ENCODE results near the gene ATAD3C. TPM values are rescaled to one million over a fixed set of nuclear protein-coding genes. Genes with fewer than 3 reads are reported as not detected.
A peak's percentile ranks its signal among the peaks of the same experiment; 100 is the strongest.
"Not testable (repeated sequence)": the region's sequence is repeated elsewhere in the genome, so short reads cannot be mapped to it uniquely, and the experiment has no call there.

ATAD3C gene
- total RNA-seq, 1 donor from 2014 or later = 0.62 TPM

- no peak for DNase-seq (ENCODE audit: low spot score)
- Mint-ChIP-seq H3K4me3 (ENCODE audit: low read depth) (no peak overlapping the region), H3K36me3 (ENCODE audit: low read depth) (peaks cover 38% of the 10 kb centered on the region), H3K4me1 (ENCODE audit: low read depth) (peaks cover 1% of the 10 kb centered on the region), H3K27me3 (ENCODE audit: low read depth) (no peaks in the 10 kb centered on the region), H3K9me3 (no peaks in the 10 kb centered on the region), H3K27ac (no peak overlapping the region)
- intact Hi-C loops (cut with micrococcal nuclease) = no loop called here
These were observed 33.4 kb downstream of the ATAD3C start for GRCh38 chr1:1482856-1483255.

GRCh38 chr1:1483714-1484113, 34.2 kb downstream of the ATAD3C start:
- H3K36me3 Mint-ChIP-seq (ENCODE audit: low read depth) = peaks cover 42% of the 10 kb centered on the region
- no peak for DNase-seq (ENCODE audit: low spot score)
- intact Hi-C loops (cut with micrococcal nuclease) = no loop called here
- no peaks in the 10 kb centered on the region for H3K9me3 Mint-ChIP-seq
- peaks cover 1% of the 10 kb centered on the region for H3K4me1 Mint-ChIP-seq (ENCODE audit: low read depth)
- no peak overlapping the region for H3K27ac Mint-ChIP-seq
- no peaks in the 10 kb centered on the region for H3K27me3 Mint-ChIP-seq (ENCODE audit: low read depth)
- no peak overlapping the region for H3K4me3 Mint-ChIP-seq (ENCODE audit: low read depth)

GRCh38 chr1:1484976-1485750, 35.7 kb downstream of the ATAD3C start:
- not testable (repeated sequence) for H3K27me3 Mint-ChIP-seq (ENCODE audit: low read depth)

GRCh38 chr1:1485755-1486317, 36.3 kb downstream of the ATAD3C start:
- intact Hi-C loops (cut with micrococcal nuclease); H3K27ac Mint-ChIP-seq; H3K4me1 Mint-ChIP-seq (ENCODE audit: low read depth); H3K4me3 Mint-ChIP-seq (ENCODE audit: low read depth); DNase-seq (ENCODE audit: low spot score); H3K9me3 Mint-ChIP-seq; H3K27me3 Mint-ChIP-seq (ENCODE audit: low read depth): not testable (repeated sequence)
- peaks cover 44% of the 10 kb centered on the region for H3K36me3 Mint-ChIP-seq (ENCODE audit: low read depth)

More at GRCh38 chr1:1484976-1485750, 35.7 kb downstream of the ATAD3C start:
- DNase-seq (ENCODE audit: low spot score); intact Hi-C loops (cut with micrococcal nuclease); H3K4me3 Mint-ChIP-seq (ENCODE audit: low read depth); H3K9me3 Mint-ChIP-seq; H3K27ac Mint-ChIP-seq; H3K4me1 Mint-ChIP-seq (ENCODE audit: low read depth): not testable (repeated sequence)
- H3K36me3 Mint-ChIP-seq (ENCODE audit: low read depth) = peaks cover 44% of the 10 kb centered on the region

- no peaks in the 10 kb centered on the region for H3K9me3 Mint-ChIP-seq
- DNase-seq (ENCODE audit: low spot score) = no peak
- intact Hi-C loops (cut with micrococcal nuclease) = no loop called here
- no peaks in the 10 kb centered on the region for H3K4me1 Mint-ChIP-seq (ENCODE audit: low read depth)
- peaks cover 57% of the 10 kb centered on the region for H3K36me3 Mint-ChIP-seq (ENCODE audit: low read depth)
- no peak overlapping the region for H3K27ac Mint-ChIP-seq
- H3K4me3 Mint-ChIP-seq (ENCODE audit: low read depth) = no peak overlapping the region
- no peaks in the 10 kb centered on the region for H3K27me3 Mint-ChIP-seq (ENCODE audit: low read depth)
These were observed 38.2 kb downstream of the ATAD3C start for GRCh38 chr1:1487701-1488100.

GRCh38 chr1:1489231-1489630, 39.7 kb downstream of the ATAD3C start:
- DNase-seq (ENCODE audit: low spot score) = no peak
- Mint-ChIP-seq H3K9me3 (peaks cover 9% of the 10 kb centered on the region), H3K27me3 (ENCODE audit: low read depth) (no peaks in the 10 kb centered on the region), H3K27ac (no peak overlapping the region), H3K4me1 (ENCODE audit: low read depth) (no peaks in the 10 kb centered on the region), H3K36me3 (ENCODE audit: low read depth) (peaks cover 66% of the 10 kb centered on the region), H3K4me3 (ENCODE audit: low read depth) (no peak overlapping the region)
- intact Hi-C loops (cut with micrococcal nuclease) = no loop called here

- Mint-ChIP-seq H3K4me3 (ENCODE audit: low read depth) (no peak overlapping the region), H3K27me3 (ENCODE audit: low read depth) (no peaks in the 10 kb centered on the region), H3K9me3 (peaks cover 9% of the 10 kb centered on the region)
These were observed 40.4 kb downstream of the ATAD3C start for GRCh38 chr1:1489861-1490260.

GRCh38 chr1:1490633-1491230, 41.2 kb downstream of the ATAD3C start:
- Mint-ChIP-seq H3K4me1 (ENCODE audit: low read depth) (no peaks in the 10 kb centered on the region), H3K27me3 (ENCODE audit: low read depth) (no peaks in the 10 kb centered on the region), H3K9me3 (peaks cover 9% of the 10 kb centered on the region), H3K4me3 (ENCODE audit: low read depth) (no peak overlapping the region), H3K36me3 (ENCODE audit: low read depth) (peaks cover 65% of the 10 kb centered on the region), H3K27ac (no peak overlapping the region)
- no peak for DNase-seq (ENCODE audit: low spot score)
- intact Hi-C loops (cut with micrococcal nuclease) = no loop called here

More at GRCh38 chr1:1489861-1490260, 40.4 kb downstream of the ATAD3C start:
- DNase-seq (ENCODE audit: low spot score) = no peak
- Mint-ChIP-seq H3K36me3 (ENCODE audit: low read depth) (peaks cover 62% of the 10 kb centered on the region), H3K27ac (no peak overlapping the region), H3K4me1 (ENCODE audit: low read depth) (no peaks in the 10 kb centered on the region)
- intact Hi-C loops (cut with micrococcal nuclease) = no loop called here

- intact Hi-C loops (cut with micrococcal nuclease) = no loop called here
- H3K4me1 Mint-ChIP-seq (ENCODE audit: low read depth) = no peaks in the 10 kb centered on the region
- peaks cover 65% of the 10 kb centered on the region for H3K36me3 Mint-ChIP-seq (ENCODE audit: low read depth)
- H3K27ac Mint-ChIP-seq = no peak overlapping the region
- H3K4me3 Mint-ChIP-seq (ENCODE audit: low read depth) = no peak overlapping the region
- DNase-seq (ENCODE audit: low spot score) = no peak
- H3K9me3 Mint-ChIP-seq = peaks cover 9% of the 10 kb centered on the region
- H3K27me3 Mint-ChIP-seq (ENCODE audit: low read depth) = no peaks in the 10 kb centered on the region
These were observed 42.1 kb downstream of the ATAD3C start for GRCh38 chr1:1491601-1492000.

GRCh38 chr1:1494311-1494710, 44.8 kb downstream of the ATAD3C start:
- not testable (repeated sequence) for H3K27ac Mint-ChIP-seq

GRCh38 chr1:1495461-1495975, 46.0 kb downstream of the ATAD3C start:
- not testable (repeated sequence) for DNase-seq (ENCODE audit: low spot score)

More at GRCh38 chr1:1494311-1494710, 44.8 kb downstream of the ATAD3C start:
- intact Hi-C loops (cut with micrococcal nuclease); H3K4me3 Mint-ChIP-seq (ENCODE audit: low read depth); H3K9me3 Mint-ChIP-seq; H3K27me3 Mint-ChIP-seq (ENCODE audit: low read depth); H3K4me1 Mint-ChIP-seq (ENCODE audit: low read depth); DNase-seq (ENCODE audit: low spot score): not testable (repeated sequence)
- peaks cover 49% of the 10 kb centered on the region for H3K36me3 Mint-ChIP-seq (ENCODE audit: low read depth)

GRCh38 chr1:1504777-1505365, 55.4 kb downstream of the ATAD3C start:
- H3K36me3 Mint-ChIP-seq (ENCODE audit: low read depth); H3K9me3 Mint-ChIP-seq; H3K27me3 Mint-ChIP-seq (ENCODE audit: low read depth); intact Hi-C loops (cut with micrococcal nuclease): not testable (repeated sequence)
- Mint-ChIP-seq H3K4me1 (ENCODE audit: low read depth) (peaks cover 13% of the 10 kb centered on the region), H3K4me3 (ENCODE audit: low read depth) (peak overlapping the region; percentile 64), H3K27ac (peak overlapping the region; percentile 95)
- peak; percentile 72 for DNase-seq (ENCODE audit: low spot score)

More at GRCh38 chr1:1495461-1495975, 46.0 kb downstream of the ATAD3C start:
- H3K27me3 Mint-ChIP-seq (ENCODE audit: low read depth); H3K4me1 Mint-ChIP-seq (ENCODE audit: low read depth); intact Hi-C loops (cut with micrococcal nuclease); H3K27ac Mint-ChIP-seq; H3K4me3 Mint-ChIP-seq (ENCODE audit: low read depth); H3K9me3 Mint-ChIP-seq: not testable (repeated sequence)
- peaks cover 37% of the 10 kb centered on the region for H3K36me3 Mint-ChIP-seq (ENCODE audit: low read depth)

Measured in activated T-helper 2 cell treated with anti-CD3 and anti-CD28 coated beads, Interferon-gamma antibody, Interleukin-2, Interleukin-4, amounts not matched to agents 10 μg/mL and 5 μg/mL and 100 μg/mL, durations not matched to agents 14 hours and 24 hours and 36 hours (primary cell).